GM18907 (cell line): ENCODE data around the gene SLC4A4.

Source experiments
- ATAC-seq: cut with Tn5 transposase; IDR thresholded peaks from one replicate; pipeline ENCODE4 v1.9.1; 2021; ENCODE audit warnings: mild to moderate bottlenecking, moderate library complexity; ENCODE audit not compliant: unreplicated experiment

The SLC4A4 gene

GRCh38 chr4:71532407-71532806 lies 193.6 kb downstream of the SLC4A4 start:
- ATAC-seq = no peak

- ATAC-seq = no peak
Measured at GRCh38 chr4:71533121-71533520, 194.3 kb downstream of the SLC4A4 start.

- ATAC-seq = no peak
Measured at GRCh38 chr4:71537551-71538065, 198.8 kb downstream of the SLC4A4 start.

GRCh38 chr4:71538528-71538927 lies 199.7 kb downstream of the SLC4A4 start:
- ATAC-seq = no peak

- ATAC-seq = peak; percentile 67
Measured at GRCh38 chr4:71540749-71541269, 202.0 kb downstream of the SLC4A4 start.

DNA sequence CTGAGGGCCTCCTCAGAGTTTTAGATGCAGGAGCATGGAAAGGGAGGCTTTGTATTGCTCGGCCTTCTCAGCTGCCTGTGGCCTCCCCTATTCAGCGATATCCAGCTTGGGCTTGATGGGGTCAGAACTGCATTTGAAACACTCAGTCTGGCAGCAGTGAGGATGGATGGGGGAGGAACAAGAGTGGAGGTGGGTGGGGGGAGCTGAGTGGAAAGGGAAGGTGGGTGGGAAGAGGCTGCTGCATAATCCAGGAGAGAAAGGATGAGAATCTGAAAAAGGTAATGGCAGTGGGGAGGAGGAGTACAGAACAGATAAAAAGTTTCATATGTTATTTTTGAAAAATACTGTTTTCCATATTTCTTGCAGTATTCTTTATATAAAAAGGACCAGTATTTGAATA lies 202.7 kb downstream of the SLC4A4 start:
- no peak for ATAC-seq

GRCh38 chr4:71545168-71545567 lies 206.3 kb downstream of the SLC4A4 start:
- ATAC-seq = no peak

GRCh38 chr4:71549516-71550160 lies 210.8 kb downstream of the SLC4A4 start:
- no peak for ATAC-seq

GRCh38 chr4:71550220-71551165 lies 211.7 kb downstream of the SLC4A4 start:
- ATAC-seq = peak; percentile 74

DNA sequence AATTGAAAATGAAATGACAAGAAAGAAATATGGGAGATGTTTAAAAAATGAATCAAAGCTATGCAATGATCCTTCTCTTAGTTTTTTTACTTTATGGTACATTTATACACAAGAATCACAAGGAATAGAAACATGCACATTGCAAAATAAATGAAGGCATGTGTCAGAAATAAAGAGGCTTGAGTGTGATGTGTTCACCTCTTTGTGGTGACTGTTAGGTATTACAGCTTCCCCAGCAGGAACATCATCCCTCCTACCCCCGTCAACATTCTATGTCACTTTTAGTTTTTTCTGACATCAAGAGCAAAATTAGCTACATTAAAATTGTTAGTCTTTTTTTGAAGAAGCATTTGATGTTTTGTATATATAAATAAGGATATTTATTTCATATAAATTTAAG lies 214.8 kb downstream of the SLC4A4 start:
- no peak for ATAC-seq

GRCh38 chr4:71554025-71554424 lies 215.2 kb downstream of the SLC4A4 start:
- ATAC-seq = no peak

DNA sequence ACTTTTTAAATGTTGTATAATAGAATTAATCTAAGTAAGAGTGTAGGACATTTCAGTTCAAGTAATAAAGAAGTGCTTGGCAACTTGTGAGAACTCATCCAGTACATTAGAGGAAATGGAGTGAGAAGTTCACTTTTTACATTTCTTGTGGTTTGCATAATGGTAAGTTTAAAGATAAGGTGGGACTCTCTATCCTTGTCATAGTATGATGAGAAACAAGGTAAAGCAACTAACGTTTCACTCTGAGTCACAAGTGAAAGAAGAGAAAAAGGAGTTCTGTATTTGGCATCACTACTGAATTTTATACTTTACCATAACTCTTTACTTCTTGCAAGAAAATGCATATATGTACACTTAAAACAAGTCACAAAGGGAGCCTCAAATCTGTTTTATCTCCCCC lies 219.4 kb downstream of the SLC4A4 start:
- ATAC-seq = peak; percentile 86

- no peak for ATAC-seq
Measured at GRCh38 chr4:71559957-71560571, 221.2 kb downstream of the SLC4A4 start.

- ATAC-seq = no peak
Measured at GRCh38 chr4:71564775-71565174, 226.0 kb downstream of the SLC4A4 start.

DNA sequence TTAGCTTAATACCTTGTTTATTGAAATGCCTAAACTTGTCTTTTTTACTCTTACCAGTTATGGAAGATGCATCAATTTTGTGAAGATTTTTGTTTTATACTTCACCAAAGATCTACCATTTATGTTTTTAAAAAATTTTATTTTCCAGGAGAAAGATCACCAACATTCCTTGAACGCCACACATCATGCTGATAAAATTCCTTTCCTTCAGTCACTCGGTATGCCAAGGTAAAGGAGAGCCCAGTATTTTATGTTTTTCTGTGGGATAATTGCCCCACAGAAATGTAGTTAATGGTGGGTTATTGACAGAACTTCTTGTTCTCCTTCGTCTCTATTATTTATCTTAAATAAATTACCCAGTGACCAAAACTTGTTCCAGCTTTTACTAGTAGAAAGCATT lies 228.0 kb downstream of the SLC4A4 start:
- no peak for ATAC-seq

- no peak for ATAC-seq
Measured at GRCh38 chr4:71568131-71568530, 229.3 kb downstream of the SLC4A4 start.

DNA sequence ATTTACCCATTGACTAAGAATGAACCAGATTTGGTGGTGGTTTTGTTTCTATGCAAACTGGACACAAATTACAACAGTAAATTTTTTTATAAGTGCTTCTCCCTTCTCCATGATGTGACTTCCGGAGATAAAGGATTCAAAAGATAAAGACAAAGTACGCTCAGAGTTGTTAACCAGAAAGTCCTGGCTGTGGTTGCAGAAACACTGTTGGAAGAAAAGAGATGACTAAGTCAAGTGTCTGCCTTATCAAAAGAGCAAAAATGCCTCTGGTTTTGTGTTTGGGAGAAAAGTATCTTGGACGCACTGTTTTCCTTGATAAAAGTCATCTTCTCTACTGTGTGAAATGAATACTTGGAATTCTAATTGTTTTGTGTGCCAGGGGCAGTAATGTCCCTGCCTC lies 231.7 kb downstream of the SLC4A4 start:
- ATAC-seq = no peak

GRCh38 chr4:71571346-71571745 lies 232.5 kb downstream of the SLC4A4 start:
- no peak for ATAC-seq

DNA sequence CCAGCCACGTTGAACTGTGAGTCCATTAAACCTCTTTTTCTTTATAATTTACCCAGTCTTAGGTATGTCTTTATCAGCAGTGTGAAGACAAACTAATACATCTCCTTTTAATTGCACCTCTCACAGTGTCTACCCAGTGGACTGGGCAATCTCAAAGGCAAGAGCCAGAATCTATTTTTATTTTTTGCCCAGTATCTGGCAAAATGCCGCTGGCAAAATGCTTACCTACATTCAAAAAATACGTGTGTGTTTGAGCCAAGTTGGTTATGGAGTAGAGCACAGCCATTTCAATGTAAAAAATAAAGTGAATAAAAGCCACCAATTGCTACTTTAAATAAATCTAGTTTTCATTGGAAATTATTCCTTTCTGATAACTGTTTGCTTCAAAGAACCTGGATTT lies 245.2 kb downstream of the SLC4A4 start:
- ATAC-seq = no peak

DNA sequence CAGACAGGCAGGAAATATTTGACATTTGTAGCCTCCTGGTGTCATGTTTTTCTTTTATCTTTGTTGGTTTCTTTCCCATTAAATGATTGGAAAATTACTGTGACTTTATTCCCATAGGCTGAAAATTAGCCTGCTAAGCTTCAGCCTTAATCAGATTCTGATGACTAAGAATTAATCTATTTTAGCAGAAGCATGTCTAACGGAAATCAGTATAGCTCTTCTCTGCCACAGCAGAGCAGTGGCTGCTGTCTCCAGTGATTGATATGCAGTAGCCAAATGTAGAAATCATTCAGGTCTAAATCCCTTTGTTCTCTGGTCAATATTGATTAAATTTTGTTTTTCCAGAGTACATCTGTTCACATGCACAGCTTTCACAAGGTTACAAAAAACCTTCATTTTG lies 245.8 kb downstream of the SLC4A4 start:
- no peak for ATAC-seq

DNA sequence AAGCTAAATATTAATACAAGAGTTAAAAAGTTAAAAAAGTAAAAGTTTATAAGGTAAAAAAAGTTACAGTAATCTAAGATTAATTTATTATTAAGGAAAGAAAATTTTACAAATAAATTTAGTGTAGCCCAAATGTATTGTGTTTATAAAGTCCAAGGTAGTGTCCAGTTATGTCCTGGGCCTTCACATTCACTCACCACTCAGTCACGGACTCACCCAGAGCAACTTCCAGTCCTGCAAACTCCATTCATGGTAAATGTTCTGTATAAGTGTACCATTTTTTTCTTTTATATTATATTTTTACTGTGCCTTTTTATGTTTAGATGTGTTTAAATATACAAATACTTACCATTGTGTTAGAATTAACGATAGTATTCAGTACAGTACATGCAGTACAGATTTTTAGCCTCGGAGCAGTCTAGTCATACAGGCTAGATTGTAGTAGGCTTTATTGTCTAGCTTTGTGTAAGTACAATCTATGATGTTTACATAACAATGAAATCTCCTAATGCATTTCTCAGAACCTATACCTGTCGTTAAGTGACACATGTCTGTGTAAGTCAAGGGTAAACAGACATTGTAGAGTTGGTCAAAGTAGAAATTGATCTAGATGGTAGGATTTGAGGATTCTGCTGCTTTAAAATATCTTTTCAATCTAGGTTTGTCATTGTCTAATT lies 247.4 kb downstream of the SLC4A4 start:
- ATAC-seq = no peak
